GM18909 (cell line): ENCODE results near the gene COMMD1.
"Not testable (repeated sequence)": the region's sequence is repeated elsewhere in the genome, so short reads cannot be mapped to it uniquely, and the experiment has no call there.

Experiments used
- ATAC-seq: cut with Tn5 transposase; IDR thresholded peaks from one replicate; pipeline ENCODE4 v1.9.1; 2021; ENCODE audit warnings: mild to moderate bottlenecking; ENCODE audit not compliant: unreplicated experiment, poor library complexity

COMMD1 gene

GRCh38 chr2:61922714-61923113 lies 17.2 kb downstream of the COMMD1 start:
- ATAC-seq: no peak

GRCh38 chr2:61924895-61925663 lies 19.6 kb downstream of the COMMD1 start:
- ATAC-seq: no peak

GRCh38 chr2:61926531-61927477 lies 21.3 kb downstream of the COMMD1 start:
- no peak for ATAC-seq

- no peak for ATAC-seq
These were observed 23.5 kb downstream of the COMMD1 start for GRCh38 chr2:61928826-61929461.

- ATAC-seq: no peak
These were observed 31.6 kb downstream of the COMMD1 start for GRCh38 chr2:61937098-61937497.

- no peak for ATAC-seq
These were observed 32.4 kb downstream of the COMMD1 start for GRCh38 chr2:61937886-61938285.

GRCh38 chr2:61938511-61938910 lies 33.0 kb downstream of the COMMD1 start:
- ATAC-seq: no peak

- no peak for ATAC-seq
These were observed 37.8 kb downstream of the COMMD1 start for GRCh38 chr2:61943251-61943650.

- ATAC-seq: no peak
These were observed 41.2 kb downstream of the COMMD1 start for GRCh38 chr2:61946666-61947065.

- ATAC-seq: no peak
These were observed 43.4 kb downstream of the COMMD1 start for GRCh38 chr2:61948661-61949457.

GRCh38 chr2:61949458-61949713 lies 43.9 kb downstream of the COMMD1 start:
- ATAC-seq: no peak

GRCh38 chr2:61949714-61950560 lies 44.5 kb downstream of the COMMD1 start:
- ATAC-seq: no peak

GRCh38 chr2:61950571-61951315 lies 45.3 kb downstream of the COMMD1 start:
- no peak for ATAC-seq

- no peak for ATAC-seq
These were observed 46.4 kb downstream of the COMMD1 start for GRCh38 chr2:61951881-61952280.

GRCh38 chr2:61952288-61952687 lies 46.8 kb downstream of the COMMD1 start:
- ATAC-seq: no peak

- not testable (repeated sequence) for ATAC-seq
These were observed 49.4 kb downstream of the COMMD1 start for GRCh38 chr2:61954856-61955255.

- no peak for ATAC-seq
These were observed 54.2 kb downstream of the COMMD1 start for GRCh38 chr2:61959381-61960293.
